PC-3 (cell line): ENCODE measurements around the gene HS2ST1. TPM values are rescaled to one million over a fixed set of nuclear protein-coding genes. Genes with fewer than 3 reads are reported as not detected.
A peak's percentile ranks its signal among the peaks of the same experiment; 100 is the strongest.

ENCODE experiments used
- ATAC-seq: fragments of 200-7000 bp; cut with Tn5 transposase; 2 replicates; pipeline ENCODE4 v1.9.1; 2020; ENCODE audit warnings: mild to moderate bottlenecking, moderate library complexity
- BruUV-seq: library from RNA; stranded (reverse); fragments of 400-500 nt; replicated peaks from 2 replicates; lab custom pipeline; 2021; lab: Mats Ljungman, UMichigan
- CTCF ChIA-PET: fragments of 300-600 bp; sonication (Branson Sonifier 250); formaldehyde crosslinking; loops from one replicate; lab custom pipeline; 2022; ENCODE audit warnings: antibody characterized with exemption; lab: Charles Lee
- POLR2A ChIA-PET: fragments of 300-600 bp; sonication (Branson Sonifier 250); formaldehyde crosslinking; loops from one replicate; lab custom pipeline; 2022; ENCODE audit warnings: antibody characterized with exemption; ENCODE audit not compliant: unreplicated experiment; lab: Charles Lee
- DNase-seq: peaks from one replicate; pipeline ENCODE4 v3.0.0-alpha.2; 2015
- H2AFZ ChIP-seq: fragments of 300-600 bp; sonication (generic); 2 replicates; pipeline ENCODE4 v1.6.0; 2016; ENCODE audit warnings: antibody characterized with exemption, low read length
- H3F3A ChIP-seq: fragments of 300-600 bp; sonication (generic); one replicate; pipeline ENCODE4 v1.6.0; 2017; ENCODE audit warnings: antibody characterized with exemption, low read length, control low read depth, mild to moderate bottlenecking; ENCODE audit not compliant: unreplicated experiment
- H3K27ac ChIP-seq: fragments of 300-600 bp; sonication (generic); 2 replicates; pipeline ENCODE4 v1.5.1; 2016; ENCODE audit warnings: mild to moderate bottlenecking, low read length
- H3K27me3 ChIP-seq: fragments of 300-600 bp; sonication (generic); 2 replicates; pipeline ENCODE4 v1.6.1; 2016; ENCODE audit warnings: low read length, mixed read lengths
- H3K36me3 ChIP-seq: fragments of 300-600 bp; sonication (generic); 2 replicates; pipeline ENCODE4 v1.6.1; 2016; ENCODE audit warnings: low read depth, mixed run types, low read length, mixed read lengths
- H3K4me1 ChIP-seq: fragments of 300-600 bp; sonication (generic); 2 replicates; pipeline ENCODE4 v1.5.1; 2016; ENCODE audit warnings: low read length; ENCODE audit not compliant: insufficient read depth
- H3K4me2 ChIP-seq: fragments of 300-600 bp; sonication (generic); 2 replicates; pipeline ENCODE4 v1.6.0; 2016; ENCODE audit warnings: low read length
- H3K4me3 ChIP-seq: fragments of 300-600 bp; sonication (generic); 2 replicates; pipeline ENCODE4 v1.5.1; 2016; ENCODE audit warnings: mild to moderate bottlenecking, low read length, mixed read lengths
- H3K79me2 ChIP-seq: fragments of 300-600 bp; sonication (generic); 2 replicates; pipeline ENCODE4 v1.6.1; 2017; ENCODE audit warnings: low read length, mixed read lengths
- H3K9ac ChIP-seq: fragments of 300-600 bp; sonication (generic); 2 replicates; pipeline ENCODE4 v1.6.0; 2016; ENCODE audit warnings: mild to moderate bottlenecking, low read length
- H3K9me2 ChIP-seq: fragments of 300-600 bp; sonication (generic); replicated peaks from 2 replicates; pipeline ENCODE4 v1.6.1; 2016; ENCODE audit warnings: mixed run types, low read length, mixed read lengths
- H3K9me3 ChIP-seq: fragments of 300-600 bp; sonication (generic); 2 replicates; pipeline ENCODE4 v1.6.1; 2016; ENCODE audit warnings: low read length, mixed read lengths
- H4K20me1 ChIP-seq: fragments of 300-600 bp; sonication (generic); 2 replicates; pipeline ENCODE4 v1.6.1; 2016; ENCODE audit warnings: low read length, mixed read lengths
- EZH2 ChIP-seq: fragments of 300-600 bp; sonication (generic); IDR thresholded peaks from one replicate; pipeline ENCODE4 v1.6.1; 2017; ENCODE audit warnings: antibody characterized with exemption, mild to moderate bottlenecking, low read length; ENCODE audit not compliant: unreplicated experiment
- EZH2phosphoT487 ChIP-seq: fragments of 300-600 bp; sonication (generic); IDR thresholded peaks from 2 replicates; pipeline ENCODE4 v1.6.1; 2018; ENCODE audit warnings: mild to moderate bottlenecking, antibody characterized with exemption, low read length, borderline replicate concordance
- intact Hi-C: fragments of 100-400 bp; cut with micrococcal nuclease; formaldehyde crosslinking; loops from 2 replicates; pipeline ENCODE4 v1.9.0; 2023
- total RNA-seq: library from RNA; depleted of rRNA; stranded (reverse); fragments of >200 nt; gene quantifications from 2 replicates; pipeline ENCODE4 v1.2.3, GENCODE V29; 2014
- TF ChIP-seq, protein P1 (sequence below): fragments of 300-600 bp; sonication (generic); conservative IDR thresholded peaks from 2 replicates; pipeline ENCODE4 v1.5.1; 2017; ENCODE audit warnings: antibody characterized with exemption, low read depth, mild to moderate bottlenecking, low read length

HS2ST1 gene
- total RNA-seq, 1 experiment from 2014 or later: 15.3 TPM

DNA sequence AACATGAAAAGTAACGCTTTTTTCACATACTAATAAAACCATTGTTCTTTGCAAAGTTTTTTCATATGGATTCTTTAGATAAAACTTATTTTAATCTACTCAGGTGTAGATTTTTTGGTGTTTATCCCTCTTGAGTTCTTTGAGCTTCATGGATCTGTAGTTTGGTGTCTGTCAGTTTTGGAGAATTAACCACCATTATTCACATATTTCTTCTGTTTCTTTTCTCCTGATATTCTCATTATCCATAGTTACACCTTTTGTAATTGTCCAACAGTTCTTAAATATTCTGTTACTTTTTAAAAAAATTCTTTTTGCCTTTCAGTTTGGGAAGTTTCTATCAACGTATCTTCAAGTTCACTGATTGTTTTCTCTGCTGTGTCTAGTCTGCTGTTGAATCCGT lies 18.6 kb downstream of the HS2ST1 start:
- Histone ChIP-seq H4K20me1 (no peaks in the 10 kb centered on the region), H3K9ac (no peak overlapping the region), H3K27ac (no peak overlapping the region), H3F3A (no peaks in the 10 kb centered on the region), H3K4me3 (no peak overlapping the region), H3K79me2 (peaks cover 34% of the 10 kb centered on the region), H2AFZ (no peak overlapping the region), H3K9me2 (no peaks in the 10 kb centered on the region), H3K4me1 (peaks cover 3% of the 10 kb centered on the region), H3K4me2 (no peak overlapping the region), H3K36me3 (no peaks in the 10 kb centered on the region), H3K27me3 (no peaks in the 10 kb centered on the region), H3K9me3 (no peaks in the 10 kb centered on the region)
- ATAC-seq: no peak
- POLR2A ChIA-PET: no interaction called here
- DNase-seq: no peak
- BruUV-seq: no TSS peak
- CTCF ChIA-PET: no interaction called here
- no peak for TF ChIP-seq EZH2
- TF ChIP-seq EZH2phosphoT487: no peak
- TF ChIP-seq, protein P1, sequence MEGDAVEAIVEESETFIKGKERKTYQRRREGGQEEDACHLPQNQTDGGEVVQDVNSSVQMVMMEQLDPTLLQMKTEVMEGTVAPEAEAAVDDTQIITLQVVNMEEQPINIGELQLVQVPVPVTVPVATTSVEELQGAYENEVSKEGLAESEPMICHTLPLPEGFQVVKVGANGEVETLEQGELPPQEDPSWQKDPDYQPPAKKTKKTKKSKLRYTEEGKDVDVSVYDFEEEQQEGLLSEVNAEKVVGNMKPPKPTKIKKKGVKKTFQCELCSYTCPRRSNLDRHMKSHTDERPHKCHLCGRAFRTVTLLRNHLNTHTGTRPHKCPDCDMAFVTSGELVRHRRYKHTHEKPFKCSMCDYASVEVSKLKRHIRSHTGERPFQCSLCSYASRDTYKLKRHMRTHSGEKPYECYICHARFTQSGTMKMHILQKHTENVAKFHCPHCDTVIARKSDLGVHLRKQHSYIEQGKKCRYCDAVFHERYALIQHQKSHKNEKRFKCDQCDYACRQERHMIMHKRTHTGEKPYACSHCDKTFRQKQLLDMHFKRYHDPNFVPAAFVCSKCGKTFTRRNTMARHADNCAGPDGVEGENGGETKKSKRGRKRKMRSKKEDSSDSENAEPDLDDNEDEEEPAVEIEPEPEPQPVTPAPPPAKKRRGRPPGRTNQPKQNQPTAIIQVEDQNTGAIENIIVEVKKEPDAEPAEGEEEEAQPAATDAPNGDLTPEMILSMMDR: no peak
- intact Hi-C loops: no loop called here

DNA sequence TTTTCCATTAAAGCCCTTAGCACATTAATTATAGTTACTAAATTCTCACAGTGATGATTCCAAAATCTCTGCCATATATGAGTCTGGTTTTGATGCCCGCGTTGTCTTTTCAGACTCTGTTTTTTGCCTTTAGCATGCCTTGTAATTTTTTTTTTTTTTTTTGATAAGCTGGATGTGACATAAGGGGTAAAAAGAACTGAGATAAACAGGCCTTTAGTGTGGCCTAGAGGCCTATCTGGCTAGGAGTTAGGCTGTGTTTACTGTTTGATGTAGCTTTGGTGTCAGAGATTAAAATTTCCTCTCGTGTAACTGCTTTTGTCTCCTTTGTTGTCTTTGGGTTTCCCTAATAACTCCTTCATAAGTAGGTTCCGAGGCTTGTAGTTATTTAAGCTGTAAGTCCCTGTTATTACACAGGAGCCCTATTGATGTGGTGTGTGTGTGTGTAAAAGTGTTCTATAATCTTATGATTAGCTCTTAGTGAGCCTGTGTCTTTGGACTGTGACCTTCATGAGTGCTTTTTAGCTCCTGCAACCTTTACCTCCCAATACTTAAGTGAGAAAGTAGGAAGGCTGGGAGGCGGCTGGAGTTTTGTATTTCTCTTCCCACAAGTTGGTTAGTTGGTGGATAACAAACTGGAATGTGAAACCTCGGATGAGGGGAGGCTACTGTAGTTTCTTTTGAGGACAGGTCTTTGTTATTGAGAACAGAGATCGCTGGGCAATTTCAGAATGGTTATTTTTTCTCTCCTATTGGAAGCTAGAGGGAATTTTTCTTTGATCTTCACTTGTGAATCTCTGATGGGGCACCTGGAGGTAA lies 19.3 kb downstream of the HS2ST1 start:
- BruUV-seq: no TSS peak
- Histone ChIP-seq H3F3A (no peaks in the 10 kb centered on the region), H4K20me1 (no peaks in the 10 kb centered on the region), H3K79me2 (peaks cover 30% of the 10 kb centered on the region), H3K27ac (no peak overlapping the region), H2AFZ (no peak overlapping the region), H3K27me3 (no peaks in the 10 kb centered on the region), H3K4me3 (no peak overlapping the region), H3K9ac (no peak overlapping the region), H3K4me1 (peaks cover 10% of the 10 kb centered on the region), H3K4me2 (no peak overlapping the region), H3K36me3 (no peaks in the 10 kb centered on the region), H3K9me2 (no peaks in the 10 kb centered on the region), H3K9me3 (no peaks in the 10 kb centered on the region)
- POLR2A ChIA-PET: no interaction called here
- DNase-seq (no peak), ATAC-seq (no peak)
- TF ChIP-seq, protein P1: no peak
- TF ChIP-seq EZH2phosphoT487: no peak
- no peak for TF ChIP-seq EZH2
- intact Hi-C loops: no loop called here
- CTCF ChIA-PET: no interaction called here

DNA sequence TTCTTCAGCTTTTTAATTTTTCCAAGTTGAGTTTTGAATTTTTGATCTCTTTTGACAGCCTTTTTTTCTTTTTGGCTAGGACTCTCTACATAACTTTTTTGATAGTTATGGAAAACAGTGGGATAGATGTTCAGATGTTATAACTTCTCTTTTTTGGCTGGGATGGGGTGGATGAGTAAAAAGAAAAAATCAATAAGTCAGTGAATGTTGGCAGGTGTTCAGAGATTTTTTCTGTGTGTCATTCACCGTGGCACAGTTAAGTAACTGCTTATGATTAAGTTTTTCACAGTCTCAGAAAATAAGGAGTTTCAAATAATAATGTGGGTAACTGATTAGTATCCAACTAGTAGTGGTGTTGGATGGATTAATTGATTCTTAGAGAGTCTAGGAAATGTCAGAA lies 24.0 kb downstream of the HS2ST1 start:
- DNase-seq (peak; percentile 68), ATAC-seq (peak; percentile 88)
- POLR2A ChIA-PET: no interaction called here
- Histone ChIP-seq H2AFZ (no peak overlapping the region), H3K4me3 (no peak overlapping the region), H3K27me3 (no peaks in the 10 kb centered on the region), H3K4me2 (peak overlapping the region; percentile 17), H3K27ac (no peak overlapping the region), H3K36me3 (no peaks in the 10 kb centered on the region), H3F3A (no peaks in the 10 kb centered on the region), H3K4me1 (peaks cover 12% of the 10 kb centered on the region), H3K79me2 (peaks cover 31% of the 10 kb centered on the region), H3K9me2 (no peaks in the 10 kb centered on the region), H3K9ac (no peak overlapping the region), H4K20me1 (no peaks in the 10 kb centered on the region), H3K9me3 (no peaks in the 10 kb centered on the region)
- TF ChIP-seq, protein P1: no peak
- TF ChIP-seq EZH2 (no peak), EZH2phosphoT487 (no peak)
- BruUV-seq: no TSS peak
- intact Hi-C loops: no loop called here
- CTCF ChIA-PET: no interaction called here
